Nucleus accumbens (tissue), 56 donors: ENCODE measurements around the gene CTTNBP2.
"Not testable (repeated sequence)": the region's sequence is repeated elsewhere in the genome, so short reads cannot be mapped to it uniquely, and the experiment has no call there.

Experiments used
- DNase-seq, 56 donors: peaks; one replicate each; lab custom pipeline; 2025; lab: John Stamatoyannopoulos, UW

CTTNBP2 gene

GRCh38 chr7:117708173-117708572 lies 165.1 kb downstream of the CTTNBP2 start:
- DNase-seq, result not testable (repeated sequence)

- no peak for DNase-seq
Observed at GRCh38 chr7:117707080-117707479, 166.2 kb downstream of the CTTNBP2 start.

GRCh38 chr7:117706210-117706609 lies 167.0 kb downstream of the CTTNBP2 start:
- no peak for DNase-seq

GRCh38 chr7:117705630-117706029 lies 167.6 kb downstream of the CTTNBP2 start:
- no peak for DNase-seq

- DNase-seq, result no peak
Observed at GRCh38 chr7:117704063-117704462, 169.2 kb downstream of the CTTNBP2 start.

- no peak for DNase-seq
Observed at GRCh38 chr7:117698018-117698417, 175.2 kb downstream of the CTTNBP2 start.

- DNase-seq, result no peak
Observed at GRCh38 chr7:117692338-117692737, 180.9 kb downstream of the CTTNBP2 start.

GRCh38 chr7:117690147-117690546 lies 183.1 kb downstream of the CTTNBP2 start:
- no peak for DNase-seq

- DNase-seq, result no peak
Observed at GRCh38 chr7:117689406-117689805, 183.8 kb downstream of the CTTNBP2 start.

GRCh38 chr7:117688126-117688525 lies 185.1 kb downstream of the CTTNBP2 start:
- DNase-seq, result no peak

- no peak for DNase-seq
Observed at GRCh38 chr7:117686311-117686935, 186.8 kb downstream of the CTTNBP2 start.

GRCh38 chr7:117685795-117686194 lies 187.4 kb downstream of the CTTNBP2 start:
- DNase-seq, result no peak

- DNase-seq, result no peak
Observed at GRCh38 chr7:117683430-117684175, 189.6 kb downstream of the CTTNBP2 start.

- DNase-seq, result no peak
Observed at GRCh38 chr7:117682681-117683385, 190.4 kb downstream of the CTTNBP2 start.

- no peak for DNase-seq
Observed at GRCh38 chr7:117679120-117679519, 194.1 kb downstream of the CTTNBP2 start.

- DNase-seq, result no peak
Observed at GRCh38 chr7:117675497-117676435, 197.5 kb downstream of the CTTNBP2 start.

- DNase-seq, result no peak
Observed at GRCh38 chr7:117674617-117675016, 198.6 kb downstream of the CTTNBP2 start.

- DNase-seq, result no peak
Observed at GRCh38 chr7:117673839-117674238, 199.4 kb downstream of the CTTNBP2 start.

GRCh38 chr7:117673367-117673766 lies 199.9 kb downstream of the CTTNBP2 start:
- peak in 52 of 56 donors; percentile 1 to 89 (median 50) for DNase-seq

GRCh38 chr7:117672453-117672852 lies 200.8 kb downstream of the CTTNBP2 start:
- no peak for DNase-seq
